Cardiac septum (tissue), 1 donor: ENCODE measurements around the gene GRIK2. TPM values are rescaled to one million over a fixed set of nuclear protein-coding genes. Genes with fewer than 3 reads are reported as not detected.
A peak's percentile ranks its signal among the peaks of the same experiment; 100 is the strongest.

Experiments
- DNase-seq: peaks from one replicate; pipeline ENCODE4 v3.0.0-alpha.2; 2020; ENCODE audit warnings: low spot score
- intact Hi-C: fragments of 100-400 bp; cut with DNase I; formaldehyde crosslinking; loops from one replicate; pipeline ENCODE4 v1.14.0; 2022
- total RNA-seq: library from RNA; stranded (reverse); fragmentation: NEBNext Ultra II Directional; extraction: Animal tissue kit (Norgen Biotek cat#: 25700); gene quantifications from one replicate; pipeline ENCODE4 v1.2.1, GENCODE V29; 2021
- donor health status: DM: no; HTN: no; CAD: no.

Gene GRIK2
- total RNA-seq, 1 donor from 2014 or later = 0.67 TPM

GRCh38 chr6:101918471-101918870 is 525.0 kb downstream of the GRIK2 start:
- intact Hi-C loops = no loop called here

GRCh38 chr6:101921829-101922450 is 528.4 kb downstream of the GRIK2 start:
- no peak for DNase-seq
- intact Hi-C loops = no loop called here

More at GRCh38 chr6:101918471-101918870, 525.0 kb downstream of the GRIK2 start:
- DNase-seq = no peak

GRCh38 chr6:101926149-101926925 is 532.8 kb downstream of the GRIK2 start:
- no peak for DNase-seq
- intact Hi-C loops = no loop called here

GRCh38 chr6:101931766-101932165 is 538.3 kb downstream of the GRIK2 start:
- no peak for DNase-seq
- intact Hi-C loops = no loop called here

- intact Hi-C loops = no loop called here
Observed at GRCh38 chr6:101932704-101933103, 539.2 kb downstream of the GRIK2 start.

GRCh38 chr6:101935732-101936131 is 542.2 kb downstream of the GRIK2 start:
- no peak for DNase-seq
- intact Hi-C loops = no loop called here

More at GRCh38 chr6:101932704-101933103, 539.2 kb downstream of the GRIK2 start:
- DNase-seq = no peak

GRCh38 chr6:101936516-101936915 is 543.0 kb downstream of the GRIK2 start:
- intact Hi-C loops = no loop called here
- no peak for DNase-seq

GRCh38 chr6:101937108-101937507 is 543.6 kb downstream of the GRIK2 start:
- no peak for DNase-seq
- intact Hi-C loops = no loop called here

- DNase-seq = no peak
- intact Hi-C loops = no loop called here
Observed at GRCh38 chr6:101940391-101940790, 546.9 kb downstream of the GRIK2 start.

GRCh38 chr6:101956961-101957360 is 563.5 kb downstream of the GRIK2 start:
- intact Hi-C loops = no loop called here
- DNase-seq = no peak

GRCh38 chr6:101961357-101961756 is 567.8 kb downstream of the GRIK2 start:
- intact Hi-C loops = no loop called here

GRCh38 chr6:101980924-101981323 is 587.4 kb downstream of the GRIK2 start:
- DNase-seq = no peak
- intact Hi-C loops = no loop called here

More at GRCh38 chr6:101961357-101961756, 567.8 kb downstream of the GRIK2 start:
- no peak for DNase-seq

GRCh38 chr6:101986476-101986875 is 593.0 kb downstream of the GRIK2 start:
- no peak for DNase-seq
- intact Hi-C loops = no loop called here

- DNase-seq = no peak
- intact Hi-C loops = no loop called here
Observed at GRCh38 chr6:101992286-101992685, 598.8 kb downstream of the GRIK2 start.

GRCh38 chr6:101994521-101994920 is 601.0 kb downstream of the GRIK2 start:
- no peak for DNase-seq
- intact Hi-C loops = no loop called here

GRCh38 chr6:102015431-102015830 is 621.9 kb downstream of the GRIK2 start:
- peak; percentile 65 for DNase-seq
- intact Hi-C loops = no loop called here

GRCh38 chr6:102022281-102022680 is 628.8 kb downstream of the GRIK2 start:
- intact Hi-C loops = no loop called here
- no peak for DNase-seq

GRCh38 chr6:102022803-102023202 is 629.3 kb downstream of the GRIK2 start:
- intact Hi-C loops = no loop called here

GRCh38 chr6:102023977-102024657 is 630.6 kb downstream of the GRIK2 start:
- no peak for DNase-seq
- intact Hi-C loops = no loop called here

More at GRCh38 chr6:102022803-102023202, 629.3 kb downstream of the GRIK2 start:
- DNase-seq = no peak

GRCh38 chr6:102026649-102027048 is 633.1 kb downstream of the GRIK2 start:
- intact Hi-C loops = no loop called here

More at GRCh38 chr6:102026649-102027048, 633.1 kb downstream of the GRIK2 start:
- DNase-seq = no peak
